H1 (cell line): ENCODE data around the gene PCYT1B. TPM values are rescaled to one million over a fixed set of nuclear protein-coding genes. Genes with fewer than 3 reads are reported as not detected.
A peak's percentile ranks its signal among the peaks of the same experiment; 100 is the strongest.

Experiments used
- CTCF ChIA-PET: fragments of 300-600 bp; sonication (Branson Sonifier 250); formaldehyde crosslinking; loops from one replicate; lab custom pipeline; 2021; ENCODE audit not compliant: partially characterized antibody; lab: Charles Lee
- POLR2A ChIA-PET: fragments of 300-600 bp; sonication (Branson Sonifier 250); formaldehyde crosslinking; loops from one replicate; lab custom pipeline; 2021; ENCODE audit warnings: inconsistent platforms; ENCODE audit not compliant: partially characterized antibody; lab: Charles Lee
- DNase-seq, 2 experiments: peaks; one replicate each; pipeline versions ENCODE4 v3.0.0 to v3.0.0-alpha.2; 2010 to 2022; ENCODE audit warnings: low spot score in 2 of 2, low read depth in 1 of 2, mixed read lengths in 1 of 2
- FAIRE-seq: peaks from 2 replicates; lab custom pipeline; 2011; peaks lifted over from hg19 to GRCh38; lab: Jason Lieb, UNC
- H2AFZ ChIP-seq: 2 replicates; pipeline ENCODE4 v1.8.1; 2012; ENCODE audit warnings: low read length, inconsistent platforms
- H2AK5ac ChIP-seq: 2 replicates; pipeline ENCODE4 v1.6.1; 2013; ENCODE audit warnings: low read depth, low read length
- H2BK120ac ChIP-seq: replicated peaks from 2 replicates; pipeline ENCODE3; 2013; ENCODE audit warnings: low read depth, low read length, inconsistent platforms
- H2BK12ac ChIP-seq: 2 replicates; pipeline ENCODE4 v1.6.1; 2013; ENCODE audit warnings: low read depth, low read length
- H2BK15ac ChIP-seq: 2 replicates; pipeline ENCODE4 v1.6.1; 2013; ENCODE audit warnings: low read length
- H2BK20ac ChIP-seq: 2 replicates; pipeline ENCODE4 v1.6.1; 2013; ENCODE audit warnings: low read length
- H2BK5ac ChIP-seq: 2 replicates; pipeline ENCODE4 v1.6.1; 2013; ENCODE audit warnings: low read depth, low read length
- H3K14ac ChIP-seq: 2 replicates; pipeline ENCODE4 v1.6.1; 2013; ENCODE audit warnings: inconsistent platforms; ENCODE audit not compliant: insufficient read length
- H3K18ac ChIP-seq: 2 replicates; pipeline ENCODE4 v1.6.1; 2013; ENCODE audit warnings: low read length; ENCODE audit errors: extremely low read depth
- H3K23ac ChIP-seq: 2 replicates; pipeline ENCODE4 v1.6.1; 2013; ENCODE audit warnings: inconsistent platforms; ENCODE audit not compliant: insufficient read length
- H3K23me2 ChIP-seq: 2 replicates; pipeline ENCODE4 v1.6.1; 2013; ENCODE audit warnings: low read depth, low read length
- H3K27ac ChIP-seq: 2 replicates; pipeline ENCODE4 v1.6.1; 2011; ENCODE audit warnings: low read depth, low read length, inconsistent platforms
- H3K27me3 ChIP-seq, 4 experiments: replicated peaks in 1 of 4; 1 replicate in 1 of 4; 2 replicates in 3 of 4; pipeline versions ENCODE4 v1.6.1 to v1.8.1; 2011 to 2013; ENCODE audit warnings: low read length in 3 of 4, mild to moderate bottlenecking in 3 of 4, inconsistent platforms in 2 of 4, mixed read lengths in 2 of 4, moderate library complexity in 1 of 4; ENCODE audit not compliant: control insufficient read depth in 3 of 4, insufficient read depth in 3 of 4; ENCODE audit errors: extremely low read depth in 1 of 4
- H3K36me3 ChIP-seq, 4 experiments: 2 replicates each; pipeline versions ENCODE4 v1.6.1 to v1.8.1; 2011 to 2013; ENCODE audit warnings: mild to moderate bottlenecking in 4 of 4, low read length in 3 of 4, moderate library complexity in 2 of 4, control low read depth in 1 of 4, inconsistent platforms in 1 of 4; ENCODE audit not compliant: insufficient read depth in 4 of 4, control insufficient read depth in 2 of 4
- H3K4ac ChIP-seq: replicated peaks from 2 replicates; pipeline ENCODE3; 2013; ENCODE audit warnings: low read length, low read depth, mixed read lengths, inconsistent platforms; ENCODE audit not compliant: insufficient read length
- H3K4me1 ChIP-seq, 4 experiments: replicated peaks in 1 of 4; 1 replicate in 1 of 4; 2 replicates in 3 of 4; pipeline versions ENCODE4 v1.6.1 to v1.8.1; 2011 to 2013; ENCODE audit warnings: low read length in 3 of 4, inconsistent platforms in 2 of 4, mixed read lengths in 1 of 4; ENCODE audit not compliant: insufficient read depth in 4 of 4, control insufficient read depth in 3 of 4
- H3K4me2 ChIP-seq, 2 experiments: 2 replicates each; pipeline versions ENCODE4 v1.6.1 to v1.8.1; 2011 to 2013; ENCODE audit warnings: low read depth in 2 of 2, low read length in 2 of 2, control low read depth in 1 of 2, inconsistent platforms in 1 of 2, mild to moderate bottlenecking in 1 of 2; ENCODE audit not compliant: insufficient read depth in 1 of 2
- H3K4me3 ChIP-seq, 4 experiments: fragments of 200-600, 300-600 bp in 1 of 4; sonication (generic), shearing (Covaris generic), sonication (Bioruptor Twin) in 1 of 4; 2 replicates each; pipeline versions ENCODE4 v1.5.1 to v1.8.1; 2011 to 2016; ENCODE audit warnings: low read length in 4 of 4, low read depth in 3 of 4, control low read depth in 2 of 4, inconsistent platforms in 2 of 4, mild to moderate bottlenecking in 2 of 4, mixed read lengths in 1 of 4, moderate library complexity in 1 of 4; ENCODE audit not compliant: insufficient read depth in 2 of 4; ENCODE audit errors: extremely low read depth in 1 of 4
- H3K56ac ChIP-seq: replicated peaks from 2 replicates; pipeline ENCODE3; 2013; ENCODE audit warnings: low read depth, mild to moderate bottlenecking, mixed read lengths, low read length, inconsistent platforms; ENCODE audit not compliant: insufficient read length
- H3K79me1 ChIP-seq: 2 replicates; pipeline ENCODE4 v1.6.1; 2013; ENCODE audit warnings: low read depth, low read length, control low read depth
- H3K79me2 ChIP-seq, 2 experiments: 2 replicates each; pipeline versions ENCODE4 v1.6.1 to v1.8.1; 2012 to 2013; ENCODE audit warnings: low read length in 2 of 2, mild to moderate bottlenecking in 2 of 2, inconsistent platforms in 1 of 2; ENCODE audit not compliant: insufficient read depth in 2 of 2, control insufficient read depth in 1 of 2
- H3K9ac ChIP-seq, 4 experiments: replicated peaks in 1 of 4; 1 replicate in 1 of 4; 2 replicates in 3 of 4; pipeline versions ENCODE4 v1.6.1 to v1.8.1; 2011 to 2013; ENCODE audit warnings: low read depth in 3 of 4, low read length in 3 of 4, control low read depth in 2 of 4, mild to moderate bottlenecking in 2 of 4, moderate library complexity in 2 of 4, inconsistent platforms in 1 of 4; ENCODE audit errors: extremely low read depth in 1 of 4
- H3K9me3 ChIP-seq, 2 experiments: 2 replicates each; pipeline versions ENCODE4 v1.6.1 to v1.8.1; 2012 to 2013; ENCODE audit warnings: mild to moderate bottlenecking in 2 of 2, moderate library complexity in 2 of 2, control low read depth in 1 of 2, inconsistent platforms in 1 of 2, low read depth in 1 of 2, low read length in 1 of 2, mixed read lengths in 1 of 2; ENCODE audit not compliant: insufficient read depth in 2 of 2
- H4K20me1 ChIP-seq, 2 experiments: replicated peaks in 1 of 2; 2 replicates each; pipeline versions ENCODE3 to v1.8.1; 2011 to 2013; ENCODE audit warnings: inconsistent platforms in 2 of 2, low read length in 2 of 2, mild to moderate bottlenecking in 1 of 2; ENCODE audit not compliant: insufficient read depth in 2 of 2, control insufficient read depth in 1 of 2
- H4K5ac ChIP-seq: 2 replicates; pipeline ENCODE4 v1.6.1; 2013; ENCODE audit warnings: low read length, low read depth, mixed read lengths, inconsistent platforms; ENCODE audit not compliant: insufficient read length
- H4K8ac ChIP-seq: 2 replicates; pipeline ENCODE4 v1.8.0; 2013; ENCODE audit warnings: mild to moderate bottlenecking, moderate library complexity, low read length, inconsistent platforms; ENCODE audit not compliant: insufficient read depth; ENCODE audit errors: extremely low read depth
- H4K91ac ChIP-seq: replicated peaks from 2 replicates; pipeline ENCODE3; 2013; ENCODE audit warnings: low read length, mixed read lengths, inconsistent platforms; ENCODE audit not compliant: insufficient read length
- JUN ChIP-seq: IDR thresholded peaks from 2 replicates; pipeline ENCODE4 v1.6.1; 2011; ENCODE audit warnings: low read depth, mild to moderate bottlenecking, improper control_type of control experiment, low read length
- POLR2AphosphoS5 ChIP-seq: IDR thresholded peaks from 2 replicates; pipeline ENCODE4 v1.6.1; 2011; ENCODE audit warnings: low read depth, low read length
- RFX5 ChIP-seq: IDR thresholded peaks from 2 replicates; pipeline ENCODE4 v1.6.1; 2011; ENCODE audit warnings: low read depth, low read length, improper control_type of control experiment, borderline replicate concordance
- RXRA ChIP-seq: IDR thresholded peaks from 2 replicates; pipeline ENCODE4 v1.6.1; 2011; ENCODE audit warnings: low read depth, mild to moderate bottlenecking, low read length, moderate library complexity; ENCODE audit not compliant: insufficient read depth
- SAP30 ChIP-seq: fragments of 300-600 bp; sonication (generic); IDR thresholded peaks from 2 replicates; pipeline ENCODE4 v1.7.1; 2012; ENCODE audit warnings: low read length, moderate library complexity, mild to moderate bottlenecking, inconsistent platforms; ENCODE audit not compliant: insufficient read depth, insufficient replicate concordance
- SIN3A ChIP-seq, 2 experiments: IDR thresholded peaks in 1 of 2; conservative IDR thresholded peaks in 1 of 2; 2 replicates each; pipeline ENCODE4 v1.6.1; 2011 to 2012; ENCODE audit warnings: low read length in 2 of 2, improper control_type of control experiment in 1 of 2, low read depth in 1 of 2, mild to moderate bottlenecking in 1 of 2
- SUZ12 ChIP-seq: fragments of 200-600 bp; sonication (generic); IDR thresholded peaks from 2 replicates; pipeline ENCODE4 v1.6.1; 2012; ENCODE audit warnings: mild to moderate bottlenecking, inconsistent platforms, low read length, moderate library complexity, mixed read lengths
- TAF1 ChIP-seq: IDR thresholded peaks from 2 replicates; pipeline ENCODE4 v1.6.1; 2011; ENCODE audit warnings: mild to moderate bottlenecking, low read depth, low read length
- TEAD4 ChIP-seq: IDR thresholded peaks from 2 replicates; pipeline ENCODE4 v1.6.1; 2012; ENCODE audit warnings: low read depth, low read length, inconsistent platforms, mixed read lengths
- WGBS, 2 experiments: shearing (Covaris generic) in 1 of 2; methylation state at CpG; one replicate each; pipeline versions ENCODE4 v1.1.6 to v1.1.7; 2013 to 2015; ENCODE audit warnings: low lambda C conversion rate in 2 of 2, mixed read lengths in 2 of 2, inconsistent platforms in 1 of 2, low coverage in 1 of 2, missing lambda C conversion rate in 1 of 2; ENCODE audit not compliant: insufficient replicate concordance in 2 of 2, insufficient coverage in 1 of 2, insufficient read length in 1 of 2; ENCODE audit errors: extremely low coverage in 1 of 2, missing lambda C conversion rate in 1 of 2; 5-methylcytosine and 5-hydroxymethylcytosine counted together
- polyA plus RNA-seq, 7 experiments: library from polyadenylated mRNA; depleted of rRNA in 3 of 7; stranded (reverse) in 5 of 7; unstranded in 2 of 7; fragments of >200 nt in 5 of 7; fragments of 200-250 nt in 2 of 7; gene quantifications; 1 replicate in 5 of 7; 2 replicates in 1 of 7; 4 replicates in 1 of 7; pipeline versions ENCODE4 v1.2.1 to v1.2.3, GENCODE V29; 2011 to 2013; ENCODE audit warnings: missing spikeins in 2 of 7, mixed read lengths in 2 of 7
- total RNA-seq: library from RNA; stranded (reverse); fragmentation: NEBNext Ultra II Directional; extraction: Animal tissue kit (Norgen Biotek cat#: 25700); gene quantifications from 2 replicates; pipeline ENCODE4 v1.2.1, GENCODE V29; 2021

Gene PCYT1B
- total and polyA plus RNA-seq, 2 of the 8 experiments (the other 6 are each of a cell fraction or from before 2014, with no cell fraction given), result 17.9 to 30.6 TPM

- DNase-seq (no peak), FAIRE-seq (no peak)
- Histone ChIP-seq H2BK120ac (no peak overlapping the region), H4K91ac (no peak overlapping the region), H3K27ac (no peak overlapping the region), H3K79me2 (peaks cover 16 to 50% of the 10 kb centered on the region in 2 experiments), H2AK5ac (no peak overlapping the region), H3K4me3 (peak overlapping the region in 3 of 4 experiments; percentile 60 to 92 (median 76); a peak in 5 of 8 replicates), H3K56ac (no peak overlapping the region), H2BK5ac (no peak overlapping the region), H3K9me3 (no peaks in the 10 kb centered on the region), H3K36me3 (peaks cover 0 to 6% (median 0%) of the 10 kb centered on the region in 4 experiments; a peak in 2 of 8 replicates), H3K4me1 (peaks cover 0 to 3% (median 3%) of the 10 kb centered on the region in 4 experiments; a peak in 3 of 7 replicates), H3K4me2 (peak overlapping the region; percentile 60 to 64), H3K9ac (no peak overlapping the region), H3K79me1 (no peaks in the 10 kb centered on the region; the same call in 1 of the 2 replicates), H2BK15ac (no peak overlapping the region), H4K8ac (no peak overlapping the region), H2BK20ac (no peak overlapping the region), H3K18ac (no peak overlapping the region), H4K20me1 (peaks cover 0 to 2% of the 10 kb centered on the region in 2 experiments), H3K4ac (no peak overlapping the region), H3K23ac (no peak overlapping the region), H3K27me3 (no peaks in the 10 kb centered on the region), H2AFZ (no peak overlapping the region), H2BK12ac (no peak overlapping the region), H3K23me2 (no peaks in the 10 kb centered on the region), H4K5ac (no peak overlapping the region), H3K14ac (no peak overlapping the region)
- TF ChIP-seq RXRA, result no peak
- TF ChIP-seq TEAD4, result no peak
- no peak for TF ChIP-seq POLR2AphosphoS5
- TF ChIP-seq SIN3A (conservative IDR thresholded peaks at IDR 0.05 in 1 of 2, IDR thresholded peaks at IDR 0.05 in 1 of 2; ENCODE audit: low read depth in 1 of 2, low read length in 2 of 2), result no peak
- no peak for TF ChIP-seq JUN
- no peak for TF ChIP-seq RFX5
- TF ChIP-seq SAP30, result no peak
- no peak for TF ChIP-seq TAF1
- TF ChIP-seq SUZ12, result no peak
- WGBS, 2 experiments, result 90% methylated on average over 6 of the region's 6 CpGs; no CpG with 5 or more reads in 1 of the 2 experiments
- POLR2A ChIA-PET, result interaction anchor here (0.6 to 3.8 kb wide), 2 partner anchors 12 to 20 kb away, joined by 6 to 10 read pairs; no protein-coding TSS in a partner anchor
- CTCF ChIA-PET, result interaction anchor here (1.3 to 1.5 kb wide), 2 partner anchors 18 to 389 kb away, joined by 3 to 6 read pairs; no protein-coding TSS in a partner anchor
These were observed 47.7 kb upstream of the PCYT1B start for GRCh38 chrX:24694825-24695224.
